Esophagus squamous epithelium (tissue), 5 donors: Measurements from ENCODE around the gene TMEM212. TPM values are rescaled to one million over a fixed set of nuclear protein-coding genes. Genes with fewer than 3 reads are reported as not detected.

Source experiments
- DNase-seq: peaks from one replicate; lab custom pipeline; 2025; lab: John Stamatoyannopoulos, UW
- H3K27ac ChIP-seq, 4 donors: fragments of 200-600 bp; sonication (generic); one replicate each; pipeline ENCODE4 v1.5.1; 2016 to 2019; ENCODE audit warnings: mild to moderate bottlenecking in 1 of 4
- H3K27me3 ChIP-seq, 4 donors: fragments of 200-600 bp; sonication (generic); 1 replicate in 3 of 4; 2 replicates in 1 of 4; pipeline versions ENCODE4 v1.5.1 to v1.6.0; 2017 to 2021; ENCODE audit warnings: antibody characterized with exemption in 1 of 4
- H3K36me3 ChIP-seq, 3 donors: fragments of 200-600 bp; sonication (generic); one replicate each; pipeline ENCODE4 v1.5.1; 2016 to 2019
- H3K4me1 ChIP-seq, 3 donors: fragments of 200-600 bp; sonication (generic); one replicate each; pipeline ENCODE4 v1.5.1; 2017 to 2019
- H3K4me3 ChIP-seq, 4 donors: fragments of 200-600 bp; sonication (generic); 1 replicate in 3 of 4; 2 replicates in 1 of 4; pipeline ENCODE4 v1.5.1; 2016 to 2019; ENCODE audit warnings: mild to moderate bottlenecking in 2 of 4, moderate library complexity in 1 of 4
- H3K9me3 ChIP-seq, 3 donors: fragments of 200-600 bp; sonication (generic); one replicate each; pipeline ENCODE4 v1.5.1; 2016 to 2019
- POLR2A ChIP-seq, 4 donors: fragments of 450-650 bp; IDR thresholded peaks; one replicate each; pipeline ENCODE4 v1.6.1; 2017; ENCODE audit warnings: antibody characterized with exemption in 4 of 4, mild to moderate bottlenecking in 4 of 4, moderate library complexity in 3 of 4
- WGBS, 2 donors: methylation state at CpG; one replicate each; pipeline ENCODE4 v1.1.5; 2018; 5-methylcytosine and 5-hydroxymethylcytosine counted together
- intact Hi-C: fragments of 100-400 bp; cut with DNase I; formaldehyde crosslinking; loops from one replicate; pipeline ENCODE4 v1.15.0; 2022
- total RNA-seq, 4 donors: library from RNA; depleted of rRNA; stranded (reverse); fragments of >200 nt; gene quantifications; one replicate each; pipeline ENCODE4 v1.1.0, GENCODE V29; 2016
- TF ChIP-seq, protein P1 (sequence below), 6 experiments: fragments of 450-650 bp in 4 of 6; fragments of 200-600 bp in 2 of 6; sonication (generic) in 2 of 6; IDR thresholded peaks; one replicate each; pipeline ENCODE4 v1.5.1; 2016 to 2019; ENCODE audit warnings: antibody characterized with exemption in 6 of 6, mild to moderate bottlenecking in 4 of 6, moderate library complexity in 4 of 6
- donor health status: DM: yes; HTN: yes; CAD: no.

Gene TMEM212
- total RNA-seq, 4 donors from 2014 or later, result not detected

DNA sequence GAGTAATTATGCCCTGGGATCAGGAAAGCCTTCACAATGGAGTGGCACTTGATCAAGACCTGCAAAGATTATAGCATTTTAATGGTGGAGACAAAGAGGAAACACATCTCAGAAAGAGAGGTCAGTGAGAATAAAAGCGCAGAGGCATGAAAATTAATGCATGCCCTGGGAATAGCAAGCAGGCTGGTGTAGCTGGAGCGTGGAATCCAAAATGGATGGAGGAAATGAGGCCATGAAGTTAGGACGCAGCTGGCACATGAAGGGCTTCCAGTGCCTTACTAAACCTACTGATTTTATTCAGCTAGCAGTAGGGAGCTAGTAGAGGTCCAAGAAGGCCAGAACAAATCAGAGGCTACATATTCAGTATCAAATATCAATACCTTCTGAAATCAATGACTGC is 38.1 kb downstream of the TMEM212 start:
- H3K4me3 ChIP-seq, result no peak overlapping the region
- H3K36me3 ChIP-seq, result no peaks in the 10 kb centered on the region
- WGBS, 2 donors, result 82 to 91% methylated on average over 3 of the region's 3 CpGs
- peaks cover 4 to 18% (median 4%) of the 10 kb centered on the region in 3 donors for H3K4me1 ChIP-seq
- no peaks in the 10 kb centered on the region for H3K27me3 ChIP-seq
- H3K9me3 ChIP-seq, result no peaks in the 10 kb centered on the region
- TF ChIP-seq, protein P1, sequence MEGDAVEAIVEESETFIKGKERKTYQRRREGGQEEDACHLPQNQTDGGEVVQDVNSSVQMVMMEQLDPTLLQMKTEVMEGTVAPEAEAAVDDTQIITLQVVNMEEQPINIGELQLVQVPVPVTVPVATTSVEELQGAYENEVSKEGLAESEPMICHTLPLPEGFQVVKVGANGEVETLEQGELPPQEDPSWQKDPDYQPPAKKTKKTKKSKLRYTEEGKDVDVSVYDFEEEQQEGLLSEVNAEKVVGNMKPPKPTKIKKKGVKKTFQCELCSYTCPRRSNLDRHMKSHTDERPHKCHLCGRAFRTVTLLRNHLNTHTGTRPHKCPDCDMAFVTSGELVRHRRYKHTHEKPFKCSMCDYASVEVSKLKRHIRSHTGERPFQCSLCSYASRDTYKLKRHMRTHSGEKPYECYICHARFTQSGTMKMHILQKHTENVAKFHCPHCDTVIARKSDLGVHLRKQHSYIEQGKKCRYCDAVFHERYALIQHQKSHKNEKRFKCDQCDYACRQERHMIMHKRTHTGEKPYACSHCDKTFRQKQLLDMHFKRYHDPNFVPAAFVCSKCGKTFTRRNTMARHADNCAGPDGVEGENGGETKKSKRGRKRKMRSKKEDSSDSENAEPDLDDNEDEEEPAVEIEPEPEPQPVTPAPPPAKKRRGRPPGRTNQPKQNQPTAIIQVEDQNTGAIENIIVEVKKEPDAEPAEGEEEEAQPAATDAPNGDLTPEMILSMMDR (IDR thresholded peaks at IDR 0.05), result no peak
- no peak for TF ChIP-seq POLR2A (IDR thresholded peaks at IDR 0.05)
- intact Hi-C loops, result no loop called here
- no peak for DNase-seq
- H3K27ac ChIP-seq, result no peak overlapping the region

DNA sequence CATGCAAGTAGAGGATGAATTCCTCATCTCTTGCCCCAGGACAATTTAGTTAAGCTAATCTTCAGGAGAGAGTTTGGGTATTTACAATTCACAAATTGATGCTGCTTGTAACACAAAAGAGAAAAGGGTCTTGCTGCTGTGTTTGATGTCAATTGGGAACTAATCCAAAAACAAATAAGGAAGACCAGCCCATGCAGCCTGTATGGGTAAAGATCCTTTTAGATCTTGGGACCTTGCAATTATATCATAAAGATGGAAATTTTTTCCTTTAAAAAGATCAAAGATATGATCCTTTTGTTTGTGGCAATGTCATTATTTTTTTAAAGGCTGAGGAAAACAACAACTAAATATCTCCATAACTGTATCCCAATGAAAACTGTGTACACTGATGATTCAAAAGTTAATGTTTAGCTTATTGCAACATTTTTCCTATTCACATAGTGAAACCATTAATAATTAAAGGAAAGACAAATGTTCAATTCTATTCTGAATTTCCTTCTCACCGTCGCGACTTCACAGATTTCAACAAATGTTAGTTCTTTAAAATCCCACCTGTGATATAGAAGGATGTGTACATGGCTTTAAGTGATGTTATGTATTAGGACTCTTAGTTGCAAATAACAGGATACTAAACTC is 40.2 kb downstream of the TMEM212 start:
- TF ChIP-seq, protein P1 (IDR thresholded peaks at IDR 0.05), result no peak
- no peak for TF ChIP-seq POLR2A (IDR thresholded peaks at IDR 0.05)
- Histone ChIP-seq H3K36me3 (no peaks in the 10 kb centered on the region), H3K4me1 (peaks cover 0 to 6% (median 0%) of the 10 kb centered on the region in 3 donors), H3K4me3 (no peak overlapping the region), H3K27ac (no peak overlapping the region), H3K27me3 (no peaks in the 10 kb centered on the region), H3K9me3 (no peaks in the 10 kb centered on the region)
- no peak for DNase-seq
- intact Hi-C loops, result no loop called here
- 70 to 88% methylated on average over 3 of the region's 3 CpGs for WGBS, 2 donors

DNA sequence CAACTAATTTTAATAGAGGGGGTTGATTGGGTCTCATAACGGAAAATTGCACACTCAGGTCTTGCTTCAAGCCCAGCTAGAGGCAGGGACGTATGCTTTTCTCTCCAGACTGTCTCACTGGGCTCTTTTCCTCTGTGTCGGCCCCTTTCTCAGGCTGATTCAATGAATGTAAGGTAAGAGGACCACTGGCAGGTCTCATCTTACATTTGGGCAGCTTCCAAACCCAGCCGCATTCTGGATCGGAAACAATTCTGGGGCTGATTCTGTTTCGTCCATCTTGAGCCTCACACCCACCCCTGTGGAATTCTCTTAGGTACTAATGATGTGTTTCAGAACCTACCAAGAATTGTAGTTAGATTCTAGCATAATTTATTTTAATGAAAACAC is 40.7 kb downstream of the TMEM212 start:
- Histone ChIP-seq H3K4me1 (peaks cover 0 to under 1% (median 0%) of the 10 kb centered on the region in 3 donors), H3K4me3 (no peak overlapping the region), H3K36me3 (no peaks in the 10 kb centered on the region), H3K27ac (no peak overlapping the region), H3K27me3 (no peaks in the 10 kb centered on the region), H3K9me3 (no peaks in the 10 kb centered on the region)
- no peak for DNase-seq
- WGBS, 2 donors, result 63 to 84% methylated on average over 6 of the region's 6 CpGs
- intact Hi-C loops, result no loop called here
- TF ChIP-seq, protein P1 (IDR thresholded peaks at IDR 0.05), result no peak
- no peak for TF ChIP-seq POLR2A (IDR thresholded peaks at IDR 0.05)

DNA sequence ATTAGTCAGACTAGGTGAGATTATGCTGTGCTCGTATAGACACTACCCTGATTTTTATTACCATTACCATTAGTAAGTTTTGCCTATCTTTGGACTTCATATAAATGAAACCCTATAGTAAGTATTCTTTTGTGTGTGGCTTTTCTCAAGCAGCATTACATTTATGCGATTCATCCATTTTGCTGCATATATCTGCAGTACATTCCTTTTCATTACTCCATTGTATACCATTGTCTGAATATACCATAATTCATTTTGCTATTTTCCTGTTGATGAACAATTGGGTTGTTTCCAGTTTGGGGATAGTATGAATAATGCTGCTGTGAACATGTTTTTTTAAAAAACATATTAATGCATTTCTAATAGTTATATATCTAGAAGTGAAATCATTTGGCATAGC is 45.3 kb downstream of the TMEM212 start:
- 83 to 85% methylated on average over 2 of the region's 2 CpGs for WGBS, 2 donors
- Histone ChIP-seq H3K27me3 (no peaks in the 10 kb centered on the region), H3K27ac (no peak overlapping the region), H3K4me1 (no peaks in the 10 kb centered on the region), H3K36me3 (no peaks in the 10 kb centered on the region), H3K9me3 (no peaks in the 10 kb centered on the region), H3K4me3 (no peak overlapping the region)
- no peak for TF ChIP-seq POLR2A (IDR thresholded peaks at IDR 0.05)
- TF ChIP-seq, protein P1 (IDR thresholded peaks at IDR 0.05), result no peak
- intact Hi-C loops, result no loop called here
- no peak for DNase-seq

DNA sequence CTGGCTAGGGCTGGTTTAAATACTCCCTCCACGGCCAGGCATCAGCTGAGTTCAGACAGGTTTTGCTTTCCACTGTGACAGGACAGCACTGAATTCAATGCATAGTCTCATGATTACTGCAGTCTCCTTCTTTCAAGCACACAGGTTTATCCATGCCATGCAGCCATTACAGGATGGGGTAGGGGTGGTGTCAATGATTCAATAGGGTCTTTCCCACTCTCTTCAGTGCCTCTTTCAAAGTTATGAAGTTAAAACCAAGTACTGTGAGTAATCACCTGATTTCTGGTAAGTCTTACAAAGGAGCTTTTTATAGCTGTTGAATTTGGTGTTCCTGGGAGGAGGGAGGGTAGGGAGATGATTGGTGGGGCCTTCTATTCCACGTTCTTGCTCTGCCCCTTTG is 47.2 kb downstream of the TMEM212 start:
- intact Hi-C loops, result no loop called here
- no peak for DNase-seq
- Histone ChIP-seq H3K36me3 (no peaks in the 10 kb centered on the region), H3K4me1 (no peaks in the 10 kb centered on the region), H3K27me3 (no peaks in the 10 kb centered on the region), H3K4me3 (no peak overlapping the region), H3K9me3 (no peaks in the 10 kb centered on the region), H3K27ac (no peak overlapping the region)
- 58 to 77% methylated on average over 2 of the region's 2 CpGs for WGBS, 2 donors
- TF ChIP-seq POLR2A (IDR thresholded peaks at IDR 0.05), result no peak
- TF ChIP-seq, protein P1 (IDR thresholded peaks at IDR 0.05), result no peak
